Loucy (cell line): Measurements from ENCODE around the gene HSPA12A.

Source experiments
- H2AFZ ChIP-seq: fragments of 200-600 bp; sonication (generic); 2 replicates; pipeline ENCODE4 v1.6.0; 2016; ENCODE audit warnings: antibody characterized with exemption, mild to moderate bottlenecking, low read length, moderate library complexity
- H3F3A ChIP-seq: fragments of 200-600 bp; 2 replicates; pipeline ENCODE4 v1.6.0; 2016; ENCODE audit warnings: antibody characterized with exemption, low read depth, mild to moderate bottlenecking
- H3K27me3 ChIP-seq: fragments of 200-600 bp; sonication (generic); 2 replicates; pipeline ENCODE4 v1.6.1; 2014; ENCODE audit warnings: low read length, mild to moderate bottlenecking; ENCODE audit not compliant: insufficient read depth, poor library complexity, severe bottlenecking
- H3K36me3 ChIP-seq: fragments of 200-600 bp; sonication (generic); 2 replicates; pipeline ENCODE4 v1.6.1; 2016; ENCODE audit warnings: low read length; ENCODE audit not compliant: insufficient read depth
- H3K4me1 ChIP-seq: fragments of 200-600 bp; sonication (generic); 2 replicates; pipeline ENCODE4 v1.5.1; 2014; ENCODE audit warnings: low read length, mild to moderate bottlenecking; ENCODE audit not compliant: insufficient read depth, poor library complexity, severe bottlenecking
- H3K4me2 ChIP-seq: fragments of 200-600 bp; sonication (generic); 2 replicates; pipeline ENCODE4 v1.6.0; 2014; ENCODE audit warnings: antibody characterized with exemption, low read length, low read depth, mild to moderate bottlenecking; ENCODE audit not compliant: poor library complexity, severe bottlenecking
- H3K4me3 ChIP-seq: fragments of 200-600 bp; sonication (generic); 2 replicates; pipeline ENCODE4 v1.5.1; 2014; ENCODE audit warnings: low read length, mild to moderate bottlenecking, mixed read lengths; ENCODE audit not compliant: poor library complexity, severe bottlenecking
- H3K79me2 ChIP-seq: fragments of 200-600 bp; sonication (generic); 2 replicates; pipeline ENCODE4 v1.6.1; 2014; ENCODE audit warnings: low read length; ENCODE audit not compliant: insufficient read depth
- H3K9ac ChIP-seq: fragments of 200-600 bp; sonication (generic); 2 replicates; pipeline ENCODE4 v1.6.0; 2014; ENCODE audit warnings: mild to moderate bottlenecking, low read depth, low read length, moderate library complexity; ENCODE audit not compliant: poor library complexity, severe bottlenecking
- H3K9me2 ChIP-seq: fragments of 200-600 bp; sonication (generic); replicated peaks from 2 replicates; pipeline ENCODE4 v1.6.1; 2016; ENCODE audit warnings: low read depth, low read length, mixed read lengths
- H3K9me3 ChIP-seq: fragments of 200-600 bp; sonication (generic); 2 replicates; pipeline ENCODE4 v1.6.1; 2014; ENCODE audit warnings: mild to moderate bottlenecking, antibody characterized with exemption, low read length, low read depth; ENCODE audit not compliant: insufficient read depth
- H4K20me1 ChIP-seq: fragments of 200-600 bp; sonication (generic); 2 replicates; pipeline ENCODE4 v1.6.0; 2014; ENCODE audit warnings: antibody characterized with exemption, low read length, mild to moderate bottlenecking; ENCODE audit not compliant: insufficient read depth, poor library complexity, severe bottlenecking
- EZH2phosphoT487 ChIP-seq: fragments of 200-600 bp; IDR thresholded peaks from 2 replicates; pipeline ENCODE4 v1.6.1; 2018; ENCODE audit warnings: antibody characterized with exemption, mild to moderate bottlenecking, moderate library complexity, borderline replicate concordance
- TF ChIP-seq, protein P1 (sequence below): fragments of 200-600 bp; sonication (generic); conservative IDR thresholded peaks from 2 replicates; pipeline ENCODE4 v1.5.1; 2014; ENCODE audit warnings: mild to moderate bottlenecking, antibody characterized with exemption, low read length

The HSPA12A gene

DNA sequence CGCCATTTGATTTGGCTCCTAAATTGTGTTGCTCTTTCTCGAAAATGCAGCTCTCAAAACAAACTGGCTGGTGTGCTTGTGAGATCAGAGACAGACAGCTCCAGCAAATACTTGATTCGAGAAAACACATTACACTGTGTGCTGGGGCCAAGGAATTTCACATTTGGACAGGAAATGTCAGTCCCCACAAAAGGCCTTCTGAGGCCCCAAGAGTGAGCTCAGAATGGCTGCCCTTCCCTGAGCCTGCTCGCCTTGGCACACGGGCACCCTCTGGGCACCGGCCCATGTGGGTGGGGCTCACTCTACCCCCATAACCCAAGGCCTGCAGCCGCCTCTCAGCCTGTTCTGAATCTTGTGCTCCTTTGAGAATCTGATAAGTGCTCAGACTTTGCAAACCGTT, 13.9 kb upstream of the HSPA12A start:
- Histone ChIP-seq H3K9me3 (no peaks in the 10 kb centered on the region), H3K79me2 (no peaks in the 10 kb centered on the region), H2AFZ (no peak overlapping the region), H4K20me1 (no peaks in the 10 kb centered on the region), H3K4me3 (no peak overlapping the region), H3F3A (no peaks in the 10 kb centered on the region), H3K4me2 (no peak overlapping the region), H3K9me2 (no peaks in the 10 kb centered on the region), H3K4me1 (no peaks in the 10 kb centered on the region), H3K9ac (no peak overlapping the region), H3K36me3 (no peaks in the 10 kb centered on the region), H3K27me3 (no peaks in the 10 kb centered on the region)
- TF ChIP-seq EZH2phosphoT487: no peak
- TF ChIP-seq, protein P1, sequence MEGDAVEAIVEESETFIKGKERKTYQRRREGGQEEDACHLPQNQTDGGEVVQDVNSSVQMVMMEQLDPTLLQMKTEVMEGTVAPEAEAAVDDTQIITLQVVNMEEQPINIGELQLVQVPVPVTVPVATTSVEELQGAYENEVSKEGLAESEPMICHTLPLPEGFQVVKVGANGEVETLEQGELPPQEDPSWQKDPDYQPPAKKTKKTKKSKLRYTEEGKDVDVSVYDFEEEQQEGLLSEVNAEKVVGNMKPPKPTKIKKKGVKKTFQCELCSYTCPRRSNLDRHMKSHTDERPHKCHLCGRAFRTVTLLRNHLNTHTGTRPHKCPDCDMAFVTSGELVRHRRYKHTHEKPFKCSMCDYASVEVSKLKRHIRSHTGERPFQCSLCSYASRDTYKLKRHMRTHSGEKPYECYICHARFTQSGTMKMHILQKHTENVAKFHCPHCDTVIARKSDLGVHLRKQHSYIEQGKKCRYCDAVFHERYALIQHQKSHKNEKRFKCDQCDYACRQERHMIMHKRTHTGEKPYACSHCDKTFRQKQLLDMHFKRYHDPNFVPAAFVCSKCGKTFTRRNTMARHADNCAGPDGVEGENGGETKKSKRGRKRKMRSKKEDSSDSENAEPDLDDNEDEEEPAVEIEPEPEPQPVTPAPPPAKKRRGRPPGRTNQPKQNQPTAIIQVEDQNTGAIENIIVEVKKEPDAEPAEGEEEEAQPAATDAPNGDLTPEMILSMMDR: no peak

GRCh38 chr10:116753759-116754158, 11.4 kb upstream of the HSPA12A start:
- TF ChIP-seq EZH2phosphoT487: no peak
- TF ChIP-seq, protein P1: no peak
- no peaks in the 10 kb centered on the region for H3K36me3 ChIP-seq

DNA sequence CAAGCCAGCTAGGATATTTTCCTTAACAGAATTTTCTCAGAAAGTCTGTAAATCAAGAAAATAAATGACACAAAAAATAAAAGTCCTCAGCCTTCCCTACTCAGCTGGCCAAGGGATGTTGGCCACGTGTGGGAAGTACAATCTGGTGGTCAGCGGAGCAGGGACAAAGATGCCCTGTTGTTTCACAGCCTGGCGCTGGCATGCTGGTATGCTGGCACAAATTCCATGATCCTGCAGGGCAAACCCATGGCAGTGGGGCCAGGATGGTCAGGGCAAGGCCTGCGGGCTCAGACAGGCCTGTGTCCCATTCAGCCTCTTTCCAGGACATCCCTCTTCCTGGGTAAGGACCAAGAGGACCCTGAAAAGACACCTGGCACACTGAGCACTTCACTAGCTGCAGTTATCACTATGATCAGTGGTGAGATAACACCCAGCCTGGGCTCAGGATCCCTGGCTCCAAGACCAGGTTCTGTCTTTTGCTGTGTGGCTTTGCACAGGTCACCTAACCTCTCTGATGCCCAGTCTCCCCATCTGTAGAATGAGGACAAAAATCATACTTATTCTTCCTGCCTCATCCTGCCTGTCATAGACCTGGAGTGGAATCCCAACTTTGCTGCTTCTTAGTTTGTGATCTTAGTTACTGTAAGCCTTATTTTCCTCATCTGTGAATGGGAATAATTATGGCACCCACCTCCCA, 10.8 kb upstream of the HSPA12A start:
- H3K79me2 ChIP-seq: no peaks in the 10 kb centered on the region
- H3K9me3 ChIP-seq: no peaks in the 10 kb centered on the region; the same call in 1 of the 2 replicates
- H2AFZ ChIP-seq: no peak overlapping the region
- H3K9ac ChIP-seq: no peak overlapping the region
- no peaks in the 10 kb centered on the region for H3K4me1 ChIP-seq
- TF ChIP-seq, protein P1: no peak
- no peak for TF ChIP-seq EZH2phosphoT487
- no peaks in the 10 kb centered on the region for H3K27me3 ChIP-seq
- H3F3A ChIP-seq: no peaks in the 10 kb centered on the region
- H3K36me3 ChIP-seq: no peaks in the 10 kb centered on the region
- H4K20me1 ChIP-seq: no peaks in the 10 kb centered on the region
- H3K4me3 ChIP-seq: no peak overlapping the region
- H3K9me2 ChIP-seq: no peaks in the 10 kb centered on the region
- H3K4me2 ChIP-seq: no peak overlapping the region

More at GRCh38 chr10:116753759-116754158, 11.4 kb upstream of the HSPA12A start:
- H3K4me1 ChIP-seq: no peaks in the 10 kb centered on the region
- H3K9ac ChIP-seq: no peak overlapping the region
- H3K79me2 ChIP-seq: no peaks in the 10 kb centered on the region
- H3K27me3 ChIP-seq: no peaks in the 10 kb centered on the region
- H3K4me2 ChIP-seq: no peak overlapping the region
- H4K20me1 ChIP-seq: no peaks in the 10 kb centered on the region
- H3F3A ChIP-seq: no peaks in the 10 kb centered on the region
- no peaks in the 10 kb centered on the region; the same call in 1 of the 2 replicates for H3K9me3 ChIP-seq
- H2AFZ ChIP-seq: no peak overlapping the region
- no peak overlapping the region for H3K4me3 ChIP-seq
- H3K9me2 ChIP-seq: no peaks in the 10 kb centered on the region
